ENCODE data around the gene CYP2U1.
"Not testable (repeated sequence)": the region's sequence is repeated elsewhere in the genome, so short reads cannot be mapped to it uniquely, and the experiment has no call there.

Gene CYP2U1

GRCh38 chr4:107901213-107901934 is 30.0 kb upstream of the CYP2U1 start:
- in situ Hi-C loops (cut with MboI; ENCODE audit: low sequenced_read_pairs, unreplicated experiment): no loop called here
- TF ChIP-seq, protein P1, sequence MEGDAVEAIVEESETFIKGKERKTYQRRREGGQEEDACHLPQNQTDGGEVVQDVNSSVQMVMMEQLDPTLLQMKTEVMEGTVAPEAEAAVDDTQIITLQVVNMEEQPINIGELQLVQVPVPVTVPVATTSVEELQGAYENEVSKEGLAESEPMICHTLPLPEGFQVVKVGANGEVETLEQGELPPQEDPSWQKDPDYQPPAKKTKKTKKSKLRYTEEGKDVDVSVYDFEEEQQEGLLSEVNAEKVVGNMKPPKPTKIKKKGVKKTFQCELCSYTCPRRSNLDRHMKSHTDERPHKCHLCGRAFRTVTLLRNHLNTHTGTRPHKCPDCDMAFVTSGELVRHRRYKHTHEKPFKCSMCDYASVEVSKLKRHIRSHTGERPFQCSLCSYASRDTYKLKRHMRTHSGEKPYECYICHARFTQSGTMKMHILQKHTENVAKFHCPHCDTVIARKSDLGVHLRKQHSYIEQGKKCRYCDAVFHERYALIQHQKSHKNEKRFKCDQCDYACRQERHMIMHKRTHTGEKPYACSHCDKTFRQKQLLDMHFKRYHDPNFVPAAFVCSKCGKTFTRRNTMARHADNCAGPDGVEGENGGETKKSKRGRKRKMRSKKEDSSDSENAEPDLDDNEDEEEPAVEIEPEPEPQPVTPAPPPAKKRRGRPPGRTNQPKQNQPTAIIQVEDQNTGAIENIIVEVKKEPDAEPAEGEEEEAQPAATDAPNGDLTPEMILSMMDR (IDR thresholded peaks at IDR 0.05; ENCODE audit: borderline replicate concordance, control extremely low read depth, extremely low read depth, insufficient read depth, missing control alignments): no peak
- no peak for DNase-seq (ENCODE audit: low spot score)

- TF ChIP-seq, protein P1 (IDR thresholded peaks at IDR 0.05; ENCODE audit: borderline replicate concordance, control extremely low read depth, extremely low read depth, insufficient read depth, missing control alignments): no peak
- peak; percentile 2 for DNase-seq (ENCODE audit: low spot score)
- in situ Hi-C loops (cut with MboI; ENCODE audit: low sequenced_read_pairs, unreplicated experiment): no loop called here
Observed at GRCh38 chr4:107902715-107903114, 28.6 kb upstream of the CYP2U1 start.

- not testable (repeated sequence) for DNase-seq (ENCODE audit: low spot score)
- in situ Hi-C loops (cut with MboI; ENCODE audit: low sequenced_read_pairs, unreplicated experiment): loop anchor here (5.0 kb wide), 1 partner anchor 148 kb away; no protein-coding TSS in a partner anchor
Observed at GRCh38 chr4:107905082-107905481, 26.3 kb upstream of the CYP2U1 start.

DNA sequence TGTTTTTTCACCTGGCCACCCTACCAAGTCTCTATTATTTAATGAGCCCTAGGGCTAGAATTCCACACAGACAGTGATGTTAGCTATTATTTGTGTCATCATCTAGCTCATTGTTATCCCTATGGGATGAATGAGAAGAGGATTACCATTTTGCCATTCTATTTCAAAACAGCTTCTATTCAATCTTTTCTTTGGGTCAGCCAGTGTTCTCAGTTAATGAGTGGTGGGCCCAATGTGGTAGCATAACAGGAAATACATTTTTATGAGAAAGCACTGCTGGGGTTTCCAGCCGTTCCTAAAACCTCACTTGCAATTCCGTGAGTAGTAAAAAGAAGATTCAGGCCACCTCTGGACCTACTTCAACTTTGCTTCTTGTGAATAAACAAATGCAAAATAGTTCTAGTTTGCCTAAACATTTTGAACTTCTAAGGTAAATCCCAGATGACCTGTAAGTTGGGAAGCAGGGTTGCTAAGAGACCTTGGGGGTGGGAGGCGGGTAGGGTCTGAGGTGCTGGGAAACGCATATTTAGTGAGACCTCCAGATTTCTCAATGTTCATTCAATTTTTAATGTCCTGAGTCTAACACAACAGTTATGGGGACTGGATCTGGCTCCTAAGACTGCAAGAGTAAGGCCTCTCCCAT is 24.8 kb upstream of the CYP2U1 start:
- TF ChIP-seq, protein P1 (IDR thresholded peaks at IDR 0.05; ENCODE audit: borderline replicate concordance, control extremely low read depth, extremely low read depth, insufficient read depth, missing control alignments): no peak
- in situ Hi-C loops (cut with MboI; ENCODE audit: low sequenced_read_pairs, unreplicated experiment): loop anchor here (5.0 kb wide), 1 partner anchor 149 kb away; no protein-coding TSS in a partner anchor
- no peak for DNase-seq (ENCODE audit: low spot score)

DNA sequence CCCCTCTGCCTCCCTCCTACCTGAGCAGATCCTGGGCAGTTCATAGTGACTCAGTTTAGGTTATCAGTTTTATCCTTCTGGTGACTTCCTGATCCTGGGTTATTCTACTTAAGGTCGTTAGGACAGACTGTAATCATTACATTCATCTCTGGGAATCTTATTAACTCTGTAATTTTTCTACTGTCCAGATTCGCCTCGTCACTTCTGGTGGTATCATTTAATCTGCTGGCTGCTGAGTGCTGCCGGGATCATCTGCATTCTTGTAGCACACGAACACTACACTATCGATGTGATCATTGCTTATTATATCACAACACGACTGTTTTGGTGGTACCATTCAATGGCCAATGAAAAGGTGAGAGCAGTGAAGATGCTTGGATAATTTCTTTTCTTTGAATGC is 23.0 kb upstream of the CYP2U1 start:
- TF ChIP-seq, protein P1 (IDR thresholded peaks at IDR 0.05; ENCODE audit: borderline replicate concordance, control extremely low read depth, extremely low read depth, insufficient read depth, missing control alignments): no peak
- in situ Hi-C loops (cut with MboI; ENCODE audit: low sequenced_read_pairs, unreplicated experiment): loop anchor here (5.0 kb wide), 1 partner anchor 151 kb away; no protein-coding TSS in a partner anchor
- DNase-seq (ENCODE audit: low spot score): no peak

- in situ Hi-C loops (cut with MboI; ENCODE audit: low sequenced_read_pairs, unreplicated experiment): no loop called here
- no peak for DNase-seq (ENCODE audit: low spot score)
- TF ChIP-seq, protein P1 (IDR thresholded peaks at IDR 0.05; ENCODE audit: borderline replicate concordance, control extremely low read depth, extremely low read depth, insufficient read depth, missing control alignments): peak; percentile 61
Observed at GRCh38 chr4:107913283-107913899, 18.0 kb upstream of the CYP2U1 start.

- no peak for DNase-seq (ENCODE audit: low spot score)
- TF ChIP-seq, protein P1 (IDR thresholded peaks at IDR 0.05; ENCODE audit: borderline replicate concordance, control extremely low read depth, extremely low read depth, insufficient read depth, missing control alignments): no peak
- in situ Hi-C loops (cut with MboI; ENCODE audit: low sequenced_read_pairs, unreplicated experiment): no loop called here
Observed at GRCh38 chr4:107915220-107915619, 16.1 kb upstream of the CYP2U1 start.

Measured in GM13976 (cell line).